ENCODE results near the gene METTL26. TPM values are rescaled to one million over a fixed set of nuclear protein-coding genes. Genes with fewer than 3 reads are reported as not detected.

The METTL26 gene
- total RNA-seq, 1 donor: 51.8 TPM

DNA sequence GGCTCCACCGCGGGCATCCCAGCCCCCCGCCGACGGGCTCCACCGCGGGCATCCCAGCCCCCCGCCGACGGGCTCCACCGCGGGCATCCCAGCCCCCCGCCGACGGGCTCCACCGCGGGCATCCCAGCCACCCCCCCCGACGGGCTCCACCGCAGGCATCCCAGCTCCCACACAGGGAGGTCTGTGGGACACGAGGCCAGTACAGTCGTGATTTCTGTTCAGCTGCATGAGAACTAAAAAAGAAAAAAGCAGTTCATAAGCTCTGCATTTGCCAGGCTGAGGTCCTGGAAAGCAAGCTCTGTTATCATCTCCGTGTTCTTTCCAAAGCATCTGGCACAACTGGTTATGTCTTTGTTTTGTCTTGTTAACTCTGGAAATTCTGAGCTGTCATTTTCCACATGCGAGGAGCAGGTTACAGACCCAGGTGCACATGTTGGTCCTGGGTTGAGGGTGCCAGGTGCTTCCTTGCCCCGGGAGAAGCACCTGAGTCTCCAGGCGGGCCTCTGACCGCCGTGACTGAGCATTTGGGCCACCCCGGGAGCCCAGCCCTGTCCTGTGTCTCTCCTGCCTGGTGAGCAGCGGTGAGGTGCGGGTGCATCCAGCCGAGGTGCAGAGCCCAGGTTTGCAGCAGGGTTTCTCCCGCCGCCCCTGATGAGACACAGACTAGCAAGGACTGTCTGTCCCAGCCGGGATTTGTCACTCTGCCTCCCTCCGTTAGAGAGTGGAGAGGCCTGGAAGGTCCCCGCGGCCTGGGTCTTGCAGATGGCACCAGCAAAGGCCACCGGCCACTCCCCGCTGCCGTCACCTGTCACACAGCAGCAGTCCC is 15.2 kb downstream of the METTL26 start:
- H3K4me3 ChIP-seq (ENCODE audit: low read depth, low read length): no peak overlapping the region
- TF ChIP-seq, protein P1, sequence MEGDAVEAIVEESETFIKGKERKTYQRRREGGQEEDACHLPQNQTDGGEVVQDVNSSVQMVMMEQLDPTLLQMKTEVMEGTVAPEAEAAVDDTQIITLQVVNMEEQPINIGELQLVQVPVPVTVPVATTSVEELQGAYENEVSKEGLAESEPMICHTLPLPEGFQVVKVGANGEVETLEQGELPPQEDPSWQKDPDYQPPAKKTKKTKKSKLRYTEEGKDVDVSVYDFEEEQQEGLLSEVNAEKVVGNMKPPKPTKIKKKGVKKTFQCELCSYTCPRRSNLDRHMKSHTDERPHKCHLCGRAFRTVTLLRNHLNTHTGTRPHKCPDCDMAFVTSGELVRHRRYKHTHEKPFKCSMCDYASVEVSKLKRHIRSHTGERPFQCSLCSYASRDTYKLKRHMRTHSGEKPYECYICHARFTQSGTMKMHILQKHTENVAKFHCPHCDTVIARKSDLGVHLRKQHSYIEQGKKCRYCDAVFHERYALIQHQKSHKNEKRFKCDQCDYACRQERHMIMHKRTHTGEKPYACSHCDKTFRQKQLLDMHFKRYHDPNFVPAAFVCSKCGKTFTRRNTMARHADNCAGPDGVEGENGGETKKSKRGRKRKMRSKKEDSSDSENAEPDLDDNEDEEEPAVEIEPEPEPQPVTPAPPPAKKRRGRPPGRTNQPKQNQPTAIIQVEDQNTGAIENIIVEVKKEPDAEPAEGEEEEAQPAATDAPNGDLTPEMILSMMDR (IDR thresholded peaks at IDR 0.05; ENCODE audit: insufficient read depth, low read depth, low read length): no peak
- DNase-seq (ENCODE audit: low read depth): no peak

DNA sequence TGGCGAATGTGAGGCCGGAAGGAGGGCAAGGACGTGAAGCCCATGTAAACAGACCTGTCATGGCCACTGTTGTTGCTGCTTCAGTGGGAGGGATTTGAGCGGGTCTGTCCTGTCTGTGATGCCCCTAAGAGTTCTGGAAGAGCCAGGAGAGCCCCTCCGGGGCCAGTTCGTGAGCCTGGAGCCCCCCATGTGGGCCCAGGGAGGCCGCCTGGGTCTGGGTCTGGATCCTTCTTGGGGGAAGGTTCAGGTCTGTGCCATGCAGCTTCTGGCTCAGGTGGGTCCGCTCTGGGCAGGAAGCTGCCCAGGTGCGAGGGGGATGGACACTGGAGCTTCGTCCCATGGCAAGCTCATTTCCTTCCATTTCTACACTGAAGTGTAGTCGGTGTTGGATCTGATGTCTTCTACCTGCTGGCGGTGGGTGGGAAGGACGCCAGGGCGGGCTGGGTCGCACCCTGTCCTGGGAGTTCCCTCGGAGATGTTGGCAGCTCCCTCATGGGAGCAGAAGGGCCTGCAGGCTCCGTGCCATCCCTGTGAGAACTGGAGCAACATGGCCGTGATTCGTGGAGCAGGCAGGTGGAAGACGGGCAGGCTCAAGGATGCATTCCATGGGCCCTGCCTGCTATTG is 16.5 kb downstream of the METTL26 start:
- H3K4me3 ChIP-seq (ENCODE audit: low read depth, low read length): no peak overlapping the region
- TF ChIP-seq, protein P1 (IDR thresholded peaks at IDR 0.05; ENCODE audit: insufficient read depth, low read depth, low read length): no peak
- no peak for DNase-seq (ENCODE audit: low read depth)

DNA sequence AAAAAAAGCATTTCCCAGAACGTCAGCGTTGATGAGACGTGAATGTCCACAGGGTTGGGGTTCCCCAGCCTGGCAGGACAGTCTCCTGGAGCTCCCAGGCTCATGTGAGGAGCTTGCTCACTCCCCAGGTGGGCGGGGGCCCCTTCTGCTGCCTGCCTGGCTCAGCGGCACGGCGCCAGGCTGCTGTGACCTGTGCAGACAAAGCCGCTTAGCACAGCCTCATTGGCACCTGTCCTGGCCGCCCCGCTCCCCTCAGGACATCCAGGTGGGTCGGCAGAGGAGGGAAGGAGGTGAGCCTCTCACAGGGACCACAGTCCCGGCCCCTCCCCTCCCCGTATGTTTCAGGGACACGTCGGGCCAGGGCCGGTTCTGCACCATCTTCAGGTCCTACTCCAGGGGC is 18.2 kb downstream of the METTL26 start:
- TF ChIP-seq, protein P1 (IDR thresholded peaks at IDR 0.05; ENCODE audit: insufficient read depth, low read depth, low read length): no peak
- no peak for DNase-seq (ENCODE audit: low read depth)
- no peak overlapping the region for H3K4me3 ChIP-seq (ENCODE audit: low read depth, low read length)

DNA sequence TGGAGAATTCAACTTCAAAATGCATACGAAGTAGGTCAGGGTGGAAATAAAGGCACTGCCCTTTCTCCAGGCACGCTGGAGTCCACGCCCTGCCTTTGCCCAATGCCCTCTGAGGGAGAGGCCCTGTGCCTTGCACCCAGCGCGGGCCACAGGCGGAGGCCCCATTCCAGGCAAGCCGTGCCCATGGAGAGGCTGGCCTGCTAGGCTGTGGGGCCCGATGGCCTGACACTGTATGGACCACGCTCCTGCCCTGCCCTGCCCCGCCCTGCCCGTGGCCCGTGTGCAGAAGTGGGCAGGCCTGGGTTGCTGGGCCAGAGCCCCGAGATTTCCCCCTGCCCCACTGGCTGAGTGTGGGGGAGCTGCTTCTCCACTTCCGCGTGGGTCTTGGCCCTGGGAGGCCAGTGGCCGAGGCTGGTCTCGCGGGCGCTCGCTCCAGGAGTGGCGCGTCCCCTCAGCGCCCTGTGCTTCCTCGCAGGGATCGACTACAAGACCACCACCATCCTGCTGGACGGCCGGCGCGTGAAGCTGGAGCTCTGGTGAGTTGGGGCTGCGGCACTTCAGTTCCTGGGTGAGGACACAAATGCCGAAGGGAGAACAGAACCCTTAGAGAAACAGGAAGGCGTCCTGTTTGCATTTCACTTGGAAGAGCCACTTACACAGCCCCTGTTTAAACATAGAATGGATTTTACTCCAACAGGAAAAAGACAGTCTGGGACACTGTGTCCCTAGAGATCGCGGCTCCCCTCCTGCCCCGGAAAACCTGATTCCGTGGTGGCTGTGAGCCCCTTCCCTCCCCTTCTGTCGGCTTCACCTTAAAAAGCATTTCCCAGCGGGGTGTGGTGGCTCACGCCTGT is 19.1 kb downstream of the METTL26 start:
- TF ChIP-seq, protein P1 (IDR thresholded peaks at IDR 0.05; ENCODE audit: insufficient read depth, low read depth, low read length): no peak
- H3K4me3 ChIP-seq (ENCODE audit: low read depth, low read length): no peak overlapping the region
- DNase-seq (ENCODE audit: low read depth): no peak

DNA sequence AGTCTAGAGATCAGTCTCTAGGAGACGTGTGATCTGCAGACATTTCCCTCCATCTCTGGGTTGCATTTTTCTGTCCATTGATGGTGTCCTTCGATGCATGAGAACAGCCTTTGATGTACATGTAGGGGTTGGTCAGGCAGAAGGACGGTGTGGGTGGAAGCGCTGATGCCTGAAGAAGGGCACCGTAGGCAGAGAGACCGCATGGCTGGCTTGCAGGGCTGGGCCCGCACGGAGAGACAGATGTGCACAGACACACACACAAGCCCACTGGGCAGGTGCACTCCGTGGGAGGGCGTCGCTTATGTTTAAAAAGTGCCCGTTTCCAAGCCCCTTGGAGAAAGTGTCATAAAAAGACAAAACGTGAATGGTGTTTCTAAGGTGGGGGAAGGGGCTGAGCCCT is 21.0 kb downstream of the METTL26 start:
- TF ChIP-seq, protein P1 (IDR thresholded peaks at IDR 0.05; ENCODE audit: insufficient read depth, low read depth, low read length): no peak
- no peak overlapping the region for H3K4me3 ChIP-seq (ENCODE audit: low read depth, low read length)
- no peak for DNase-seq (ENCODE audit: low read depth)

DNA sequence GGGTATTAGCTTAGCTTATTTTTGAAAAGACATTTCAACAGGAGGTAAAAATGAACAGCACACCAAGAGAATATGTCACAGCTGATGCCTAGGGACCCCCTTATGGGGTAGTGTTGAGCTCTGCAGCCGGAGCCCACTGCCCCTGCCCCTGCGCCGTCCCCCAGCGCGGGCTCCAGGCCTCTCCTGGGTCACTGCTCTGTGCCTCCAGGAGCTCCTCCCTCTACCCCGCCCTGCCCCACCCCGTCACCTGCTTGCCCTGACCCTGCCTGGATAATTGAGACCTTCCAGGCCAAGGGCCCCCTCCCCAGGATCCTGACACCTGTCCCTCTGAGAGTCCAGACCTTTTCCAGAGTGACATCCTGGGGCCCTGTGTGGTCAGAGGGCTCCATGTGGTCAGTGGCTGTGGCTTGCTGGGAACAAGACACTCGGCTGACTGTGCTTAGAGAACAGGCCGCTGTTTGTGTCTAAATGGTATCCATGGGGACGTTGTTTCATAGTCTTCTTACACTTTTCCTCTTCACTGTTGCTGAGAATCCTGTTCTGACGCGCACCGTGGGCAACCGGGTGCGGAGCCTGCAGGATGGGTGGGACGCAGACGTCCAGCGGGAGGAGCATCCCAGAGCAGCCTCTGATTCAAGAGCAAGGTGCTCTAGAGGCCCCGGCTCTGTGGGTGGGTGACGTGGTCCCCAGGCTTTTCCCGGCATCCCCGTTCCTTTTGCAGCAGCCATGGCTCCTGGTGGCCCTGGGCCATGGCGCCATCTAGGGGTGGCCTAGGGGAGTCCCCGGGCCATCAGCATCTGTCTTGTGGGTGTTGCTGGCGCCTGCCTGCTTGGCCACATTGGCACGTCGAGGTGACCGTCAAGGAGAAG is 25.4 kb downstream of the METTL26 start:
- H3K4me3 ChIP-seq (ENCODE audit: low read depth, low read length): no peak overlapping the region
- TF ChIP-seq, protein P1 (IDR thresholded peaks at IDR 0.05; ENCODE audit: insufficient read depth, low read depth, low read length): peak; percentile 69
- DNase-seq (ENCODE audit: low read depth): no peak
